OCI-LY1 (cell line): Measurements from ENCODE around the gene NDUFAF5.

Experiments used
- CTCF ChIP-seq: fragments of 200-600 bp; sonication (generic), shearing (Covaris generic); IDR thresholded peaks from 2 replicates; pipeline ENCODE4 v1.5.1; 2017; ENCODE audit warnings: mild to moderate bottlenecking, antibody characterized with exemption, low read length, moderate library complexity, mixed read lengths
- EZH2 ChIP-seq: fragments of 200-600 bp; sonication (generic), shearing (Covaris generic); IDR thresholded peaks from 2 replicates; pipeline ENCODE4 v1.8.0; 2017; ENCODE audit warnings: borderline replicate concordance, mixed run types, mild to moderate bottlenecking, antibody characterized with exemption, low read length, moderate library complexity, mixed read lengths

DNA sequence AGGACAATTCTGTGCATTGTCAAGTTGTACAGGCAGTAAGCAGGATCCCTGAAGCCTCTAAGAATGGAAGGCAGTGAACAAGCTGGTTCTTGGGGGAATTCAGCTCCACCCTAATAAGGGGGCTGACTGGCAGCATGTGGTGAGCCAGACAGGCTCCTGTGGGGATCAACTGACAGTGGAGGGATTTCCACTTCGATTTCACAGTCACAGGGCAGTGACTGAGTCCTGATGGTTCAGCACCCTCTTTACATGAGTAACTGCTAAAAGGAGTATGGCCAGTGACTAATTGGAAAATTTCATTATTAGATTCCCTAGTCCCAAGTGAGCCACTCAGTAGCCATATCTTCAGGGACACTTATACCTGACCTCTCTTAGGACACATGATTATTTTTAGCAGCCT, 78.4 kb downstream of the NDUFAF5 start:
- TF ChIP-seq CTCF (no peak), EZH2 (no peak)
